ENCODE results near the gene CCDC91.

The CCDC91 gene

GRCh38 chr12:28175098-28175589, 15.1 kb upstream of the CCDC91 start:
- ChIA-PET CTCF (interaction anchor here (0.6 to 0.9 kb wide), 4 partner anchors 112 to 442 kb away, joined by 3 to 4 read pairs (median 3); no protein-coding TSS in a partner anchor), POLR2A (no interaction called here)

GRCh38 chr12:28176295-28176694, 14.0 kb upstream of the CCDC91 start:
- H3K4me3 ChIP-seq (ENCODE audit: low read depth, low read length): no peak overlapping the region
- no peaks in the 10 kb centered on the region for H3K9me3 ChIP-seq (ENCODE audit: control insufficient read depth, insufficient read depth, low read depth, low read length)
- TF ChIP-seq INSM2 (tag by site-specific recombination; IDR thresholded peaks at IDR 0.05) (no peak), AEBP2 (tag by site-specific recombination; IDR thresholded peaks at IDR 0.05; ENCODE audit: borderline replicate concordance) (no peak), ELK4 (IDR thresholded peaks at IDR 0.05; ENCODE audit: borderline replicate concordance, low read depth, low read length) (no peak), ZNF175 (tag by site-specific recombination; IDR thresholded peaks at IDR 0.05) (no peak)
- ChIA-PET POLR2A (no interaction called here), CTCF (interaction anchor here (0.8 kb wide), 1 partner anchor 404 kb away, joined by 3 read pairs; no protein-coding TSS in a partner anchor)
- H3K4me1 ChIP-seq (ENCODE audit: control insufficient read depth, insufficient read depth, low read length): no peaks in the 10 kb centered on the region
- no peaks in the 10 kb centered on the region for H3K36me3 ChIP-seq (ENCODE audit: control insufficient read depth in 2 of 2, insufficient read depth in 1 of 2, low read length in 2 of 2)
- H3K27ac ChIP-seq (ENCODE audit: extremely low read depth, low read depth, low read length): no peak overlapping the region

More at GRCh38 chr12:28175098-28175589, 15.1 kb upstream of the CCDC91 start:
- Histone ChIP-seq H3K36me3 (ENCODE audit: control insufficient read depth in 2 of 2, insufficient read depth in 1 of 2, low read length in 2 of 2) (no peaks in the 10 kb centered on the region), H3K4me3 (ENCODE audit: low read depth, low read length) (no peak overlapping the region), H3K9me3 (ENCODE audit: control insufficient read depth, insufficient read depth, low read depth, low read length) (no peaks in the 10 kb centered on the region), H3K27ac (ENCODE audit: extremely low read depth, low read depth, low read length) (no peak overlapping the region), H3K4me1 (ENCODE audit: control insufficient read depth, insufficient read depth, low read length) (no peaks in the 10 kb centered on the region)
- no peak for TF ChIP-seq ZNF132 (tag by site-specific recombination; IDR thresholded peaks at IDR 0.05; ENCODE audit: borderline replicate concordance)

- Histone ChIP-seq H3K27ac (ENCODE audit: extremely low read depth, low read depth, low read length) (no peak overlapping the region), H3K9me3 (ENCODE audit: control insufficient read depth, insufficient read depth, low read depth, low read length) (no peaks in the 10 kb centered on the region), H3K4me1 (ENCODE audit: control insufficient read depth, insufficient read depth, low read length) (no peaks in the 10 kb centered on the region), H3K36me3 (ENCODE audit: control insufficient read depth in 2 of 2, insufficient read depth in 1 of 2, low read length in 2 of 2) (no peaks in the 10 kb centered on the region), H3K4me3 (ENCODE audit: low read depth, low read length) (no peak overlapping the region)
- CTCF ChIA-PET: interaction anchor here (0.8 kb wide), 1 partner anchor 405 kb away, joined by 3 read pairs; no protein-coding TSS in a partner anchor
- POLR2A ChIA-PET: no interaction called here
- no peak for TF ChIP-seq INSM2 (tag by site-specific recombination; IDR thresholded peaks at IDR 0.05)
- TF ChIP-seq ZNF544 (tag by site-specific recombination; IDR thresholded peaks at IDR 0.05): no peak
- TF ChIP-seq ZNF837 (tag by site-specific recombination; IDR thresholded peaks at IDR 0.05): no peak
- no peak for TF ChIP-seq ZBTB48 (tag by site-specific recombination; IDR thresholded peaks at IDR 0.05)
- no peak for TF ChIP-seq ZNF449 (tag by site-specific recombination; IDR thresholded peaks at IDR 0.05)
- no peak for TF ChIP-seq ZNF561 (tag by site-specific recombination; IDR thresholded peaks at IDR 0.05; ENCODE audit: borderline replicate concordance)
- no peak for TF ChIP-seq ZFP41 (tag by site-specific recombination; IDR thresholded peaks at IDR 0.05; ENCODE audit: borderline replicate concordance)
- no peak for TF ChIP-seq ZSCAN4 (tag by site-specific recombination; IDR thresholded peaks at IDR 0.05)
- TF ChIP-seq WT1 (tag by site-specific recombination; IDR thresholded peaks at IDR 0.05): no peak
- TF ChIP-seq ZNF274 (IDR thresholded peaks at IDR 0.05; ENCODE audit: low read length): no peak
- no peak for TF ChIP-seq ZNF274 (tag by site-specific recombination; IDR thresholded peaks at IDR 0.05; ENCODE audit: borderline replicate concordance)
- TF ChIP-seq ZNF335 (tag by site-specific recombination; conservative IDR thresholded peaks at IDR 0.05): no peak
These were observed 12.8 kb upstream of the CCDC91 start for GRCh38 chr12:28177461-28177860.

Data from HEK293 (cell line).